Hindlimb muscle (tissue), 1 donor: ENCODE data around the gene CENPB. TPM values are rescaled to one million over a fixed set of nuclear protein-coding genes. Genes with fewer than 3 reads are reported as not detected.

Source experiments
- DNase-seq: peaks from one replicate; pipeline ENCODE4 v3.0.0-alpha.2; 2013
- polyA plus RNA-seq: library from polyadenylated mRNA; unstranded; fragments of 120-200 nt; gene quantifications from one replicate; pipeline ENCODE4 v1.2.1, GENCODE V29; 2013; ENCODE audit not compliant: insufficient read length

Gene CENPB
- polyA plus RNA-seq, 1 donor = 47.8 TPM

- no peak for DNase-seq
Measured at GRCh38 chr20:3748073-3748472, 38.5 kb downstream of the CENPB start.

GRCh38 chr20:3747471-3747870 is 39.1 kb downstream of the CENPB start:
- no peak for DNase-seq

- no peak for DNase-seq
Measured at GRCh38 chr20:3745686-3746173, 40.8 kb downstream of the CENPB start.

DNA sequence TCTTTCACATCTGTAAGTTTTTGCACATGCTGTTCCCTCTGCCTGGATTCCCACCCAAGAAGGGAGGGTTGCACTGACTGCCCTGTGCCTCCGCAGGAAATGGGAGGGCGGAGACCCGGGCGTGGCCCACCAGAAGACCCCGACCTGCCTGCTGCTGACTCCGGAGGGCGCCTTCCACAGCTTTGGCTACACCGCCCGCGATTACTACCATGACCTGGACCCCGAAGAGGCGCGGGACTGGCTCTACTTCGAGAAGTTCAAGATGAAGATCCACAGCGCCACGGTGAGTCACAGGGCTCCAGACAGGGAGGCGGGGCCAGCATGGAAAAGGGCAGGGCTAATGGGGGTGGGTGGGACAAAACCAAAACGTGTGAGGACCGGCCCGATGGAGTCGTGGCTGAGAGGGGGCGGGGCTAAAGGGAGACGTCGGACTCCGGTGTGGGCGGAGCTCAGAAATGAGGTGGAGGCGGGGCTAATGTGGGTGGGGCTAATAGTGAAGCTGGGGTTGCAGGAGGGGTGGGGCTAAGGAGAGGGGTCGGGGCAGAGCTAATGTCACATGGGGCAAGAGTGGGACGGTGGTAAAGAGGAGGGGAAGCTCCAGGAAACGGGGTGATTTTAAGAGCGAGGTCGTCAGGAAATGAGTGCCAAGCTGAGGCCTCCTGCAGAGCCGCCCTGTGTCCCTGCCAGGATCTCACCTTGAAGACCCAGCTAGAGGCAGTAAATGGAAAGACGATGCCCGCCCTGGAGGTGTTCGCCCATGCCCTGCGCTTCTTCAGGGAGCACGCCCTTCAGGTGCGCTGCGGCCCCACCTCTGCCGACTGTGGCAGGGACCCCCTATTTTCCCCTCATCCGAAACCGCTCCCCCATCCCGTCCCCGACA is 41.5 kb downstream of the CENPB start:
- DNase-seq = no peak

GRCh38 chr20:3744037-3744436 is 42.5 kb downstream of the CENPB start:
- DNase-seq = no peak

DNA sequence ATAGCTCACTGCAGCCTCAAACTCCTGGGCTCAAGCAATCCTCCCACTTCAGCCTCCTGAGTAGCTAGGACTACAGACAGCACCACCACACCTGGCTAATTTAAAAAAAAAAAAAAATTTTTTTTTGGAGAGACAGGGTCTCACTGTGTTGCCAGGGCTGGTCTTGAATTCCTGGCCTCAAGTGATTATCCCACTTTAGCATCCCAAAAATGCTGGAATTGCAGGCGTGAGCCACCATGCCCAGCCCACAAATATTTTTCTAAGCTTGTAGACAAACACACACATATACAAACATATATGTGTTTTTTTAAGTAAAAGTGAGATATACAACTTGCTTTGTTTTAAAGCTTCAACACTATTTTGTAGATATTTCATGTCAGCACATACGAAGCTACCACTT is 43.3 kb downstream of the CENPB start:
- DNase-seq = no peak

- DNase-seq = no peak
Measured at GRCh38 chr20:3741836-3742458, 44.6 kb downstream of the CENPB start.

DNA sequence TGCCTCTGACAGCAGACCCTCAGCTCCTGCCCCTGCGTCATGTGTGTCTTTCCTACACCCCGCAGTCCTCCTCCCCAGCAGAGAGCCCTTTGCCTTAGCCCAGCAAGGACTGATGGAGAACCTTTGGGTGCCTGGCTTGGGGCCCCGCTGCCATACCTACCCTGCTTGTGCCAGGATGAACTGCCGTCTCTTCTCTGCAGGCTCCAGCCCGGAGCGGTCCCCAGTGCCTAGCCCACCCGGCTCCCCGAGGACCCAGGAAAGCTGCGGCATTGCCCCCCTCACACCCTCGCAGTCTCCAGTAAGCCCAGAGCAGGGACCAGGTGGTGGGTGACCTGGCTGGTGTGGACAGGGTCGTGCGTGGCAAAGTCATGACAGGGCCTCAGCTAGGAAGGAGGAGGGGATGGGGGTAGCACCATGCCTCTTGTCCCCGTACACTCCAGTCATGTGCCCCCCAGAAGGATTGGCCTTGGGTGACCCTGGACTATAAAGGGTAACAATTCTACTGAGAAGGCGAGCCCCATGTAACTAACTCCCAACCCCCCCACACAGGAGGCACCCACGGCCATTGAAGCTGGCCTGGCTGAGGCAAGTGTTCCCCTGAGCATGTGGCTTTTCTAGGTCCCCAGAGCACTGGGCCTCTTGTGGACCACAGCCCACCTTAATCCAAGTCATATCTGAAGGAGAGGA is 45.8 kb downstream of the CENPB start:
- no peak for DNase-seq

- no peak for DNase-seq
Measured at GRCh38 chr20:3739926-3740451, 46.6 kb downstream of the CENPB start.

- DNase-seq = no peak
Measured at GRCh38 chr20:3739054-3739925, 47.2 kb downstream of the CENPB start.

DNA sequence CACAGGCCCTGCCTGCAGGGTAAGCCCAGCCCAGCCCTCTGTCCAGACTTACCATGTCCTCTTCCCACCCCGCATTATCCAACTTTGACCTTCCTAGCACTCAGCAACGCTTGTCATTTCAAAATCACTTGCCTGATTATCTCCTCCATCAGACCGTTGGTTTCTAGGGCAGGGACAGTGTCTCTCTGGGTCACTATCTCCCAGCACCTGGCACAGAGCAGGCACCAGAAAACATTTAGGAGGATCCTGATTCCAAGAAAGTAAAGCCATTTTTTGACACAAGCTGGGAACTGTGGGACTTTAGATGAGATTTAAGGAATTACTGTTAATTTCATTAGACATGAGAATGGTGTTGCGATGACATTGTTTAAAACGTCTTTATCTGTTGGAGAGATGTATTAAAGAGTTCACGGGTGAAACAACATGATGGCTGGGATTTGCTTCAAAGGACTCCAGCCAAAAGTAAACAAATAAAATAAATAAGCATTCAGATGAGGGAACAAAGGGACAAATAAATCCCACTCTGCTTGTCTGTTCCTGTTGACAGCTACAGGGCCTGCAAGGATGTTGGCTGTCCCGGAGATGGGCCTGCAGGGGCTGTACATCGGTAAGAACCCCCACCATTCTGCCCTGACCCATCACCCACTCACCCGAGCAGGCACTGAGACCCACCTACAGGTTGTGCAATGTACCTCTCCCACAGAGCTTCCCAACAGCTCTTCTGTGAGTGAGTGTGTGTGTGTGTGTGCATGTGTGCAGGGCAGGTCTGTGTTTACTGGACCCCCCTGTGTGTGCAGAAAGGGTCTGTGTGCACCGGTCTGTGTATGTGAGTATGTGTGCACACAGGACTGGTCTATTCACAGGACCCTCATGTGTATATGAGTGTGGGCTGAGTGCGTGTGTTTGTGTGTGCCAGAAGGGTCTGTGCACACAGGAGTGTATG is 48.2 kb downstream of the CENPB start:
- no peak for DNase-seq

GRCh38 chr20:3735768-3736167 is 50.8 kb downstream of the CENPB start:
- DNase-seq = no peak

- DNase-seq = no peak
Measured at GRCh38 chr20:3734111-3734843, 52.3 kb downstream of the CENPB start.

Other genes starting within 250 kb of the CENPB start
- not detected for gene GFRA4, start 123.3 kb downstream of the CENPB start, polyA plus RNA-seq
- 61.5 TPM for gene ADAM33, start 104.7 kb downstream of the CENPB start, polyA plus RNA-seq
- gene SIGLEC1, start 74.1 kb downstream of the CENPB start, polyA plus RNA-seq = 4.6 TPM
- 25.5 TPM for gene HSPA12B, start 54.1 kb downstream of the CENPB start, polyA plus RNA-seq
- 29.1 TPM for gene ADISSP, start 19.0 kb downstream of the CENPB start, polyA plus RNA-seq
- gene SPEF1, start 5.3 kb downstream of the CENPB start, polyA plus RNA-seq = not detected
- 122 TPM for gene CDC25B, start 9.6 kb upstream of the CENPB start, polyA plus RNA-seq
- gene AP5S1, start 33.8 kb upstream of the CENPB start, polyA plus RNA-seq = 11.8 TPM
- gene MAVS, start 60.1 kb upstream of the CENPB start, polyA plus RNA-seq = 26.0 TPM
- 32.7 TPM for gene PANK2, start 102.6 kb upstream of the CENPB start, polyA plus RNA-seq
- 21.4 TPM for gene RNF24, start 228.8 kb upstream of the CENPB start, polyA plus RNA-seq